ENCODE results near the gene FRMD5. TPM values are rescaled to one million over a fixed set of nuclear protein-coding genes. Genes with fewer than 3 reads are reported as not detected.

The FRMD5 gene
- polyA plus RNA-seq, 2 of the 4 experiments (the other 2 are of a cell fraction) = 2.5 to 3.6 TPM

GRCh38 chr15:43948691-43949325 is 246.3 kb downstream of the FRMD5 start:
- no peak for DNase-seq (ENCODE audit: low read depth in 1 of 2, low spot score in 1 of 2)
- ATAC-seq = no peak
- Histone ChIP-seq H3K4me3 (no peak overlapping the region), H3K4me1 (no peaks in the 10 kb centered on the region), H3K4me2 (no peak overlapping the region), H3K9me3 (no peaks in the 10 kb centered on the region), H3K27ac (no peak overlapping the region)
- ChIA-PET POLR2A (no interaction called here), CTCF (interaction anchor here (1.6 kb wide), 1 partner anchor 10 kb away, joined by 3 read pairs; no protein-coding TSS in a partner anchor)
- WGBS (ENCODE audit: missing lambda C conversion rate) = 92% methylated on average over 1 of the region's 1 CpG
- TF ChIP-seq JUNB (IDR thresholded peaks at IDR 0.05) = no peak
- no peak for FAIRE-seq

DNA sequence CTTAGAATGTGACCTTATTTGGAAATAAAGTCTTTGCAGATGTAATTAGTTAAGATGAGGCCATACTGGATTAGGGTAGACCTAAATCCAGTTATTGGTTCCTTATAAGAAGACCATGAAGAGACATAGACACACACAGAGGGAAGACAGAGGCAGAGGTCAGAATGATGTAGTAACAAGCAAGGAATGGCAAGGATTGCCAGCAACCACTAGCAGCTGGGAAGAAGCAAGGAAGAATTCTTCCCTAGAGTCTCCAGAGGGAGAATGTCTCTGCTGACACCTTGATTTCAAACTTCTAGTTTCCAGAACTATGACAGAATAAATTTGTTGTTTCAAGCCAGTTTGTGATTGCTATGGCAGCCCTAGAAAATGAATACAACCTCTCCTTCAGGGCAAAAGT is 251.6 kb downstream of the FRMD5 start:
- Histone ChIP-seq H3K27ac (no peak overlapping the region), H3K4me1 (no peaks in the 10 kb centered on the region), H3K4me3 (no peak overlapping the region), H3K4me2 (no peak overlapping the region), H3K9me3 (no peaks in the 10 kb centered on the region)
- no peak for FAIRE-seq
- CTCF ChIA-PET = no interaction called here
- no peak for TF ChIP-seq JUNB (IDR thresholded peaks at IDR 0.05)
- TF ChIP-seq ZFP36 (IDR thresholded peaks at IDR 0.05; ENCODE audit: borderline replicate concordance, partially characterized antibody) = no peak
- TF ChIP-seq CEBPB (IDR thresholded peaks at IDR 0.05) = no peak
- TF ChIP-seq RCOR1 (IDR thresholded peaks at IDR 0.05; ENCODE audit: low read depth, low read length) = no peak
- no peak for TF ChIP-seq CBX8 (IDR thresholded peaks at IDR 0.05)
- TF ChIP-seq FOSL2 (IDR thresholded peaks at IDR 0.05) = no peak
- no peak for TF ChIP-seq FOSL2 (CRISPR knock-in tag; IDR thresholded peaks at IDR 0.05)
- POLR2A ChIA-PET = no interaction called here
- no peak for ATAC-seq
- DNase-seq (ENCODE audit: low read depth in 1 of 2, low spot score in 1 of 2) = no peak

- Histone ChIP-seq H3K27ac (no peak overlapping the region), H3K4me2 (no peak overlapping the region), H3K4me1 (no peaks in the 10 kb centered on the region), H3K4me3 (no peak overlapping the region), H3K9me3 (no peaks in the 10 kb centered on the region)
- ATAC-seq (no peak), DNase-seq (ENCODE audit: low read depth in 1 of 2, low spot score in 1 of 2) (no peak), FAIRE-seq (no peak)
- TF ChIP-seq, protein P1, sequence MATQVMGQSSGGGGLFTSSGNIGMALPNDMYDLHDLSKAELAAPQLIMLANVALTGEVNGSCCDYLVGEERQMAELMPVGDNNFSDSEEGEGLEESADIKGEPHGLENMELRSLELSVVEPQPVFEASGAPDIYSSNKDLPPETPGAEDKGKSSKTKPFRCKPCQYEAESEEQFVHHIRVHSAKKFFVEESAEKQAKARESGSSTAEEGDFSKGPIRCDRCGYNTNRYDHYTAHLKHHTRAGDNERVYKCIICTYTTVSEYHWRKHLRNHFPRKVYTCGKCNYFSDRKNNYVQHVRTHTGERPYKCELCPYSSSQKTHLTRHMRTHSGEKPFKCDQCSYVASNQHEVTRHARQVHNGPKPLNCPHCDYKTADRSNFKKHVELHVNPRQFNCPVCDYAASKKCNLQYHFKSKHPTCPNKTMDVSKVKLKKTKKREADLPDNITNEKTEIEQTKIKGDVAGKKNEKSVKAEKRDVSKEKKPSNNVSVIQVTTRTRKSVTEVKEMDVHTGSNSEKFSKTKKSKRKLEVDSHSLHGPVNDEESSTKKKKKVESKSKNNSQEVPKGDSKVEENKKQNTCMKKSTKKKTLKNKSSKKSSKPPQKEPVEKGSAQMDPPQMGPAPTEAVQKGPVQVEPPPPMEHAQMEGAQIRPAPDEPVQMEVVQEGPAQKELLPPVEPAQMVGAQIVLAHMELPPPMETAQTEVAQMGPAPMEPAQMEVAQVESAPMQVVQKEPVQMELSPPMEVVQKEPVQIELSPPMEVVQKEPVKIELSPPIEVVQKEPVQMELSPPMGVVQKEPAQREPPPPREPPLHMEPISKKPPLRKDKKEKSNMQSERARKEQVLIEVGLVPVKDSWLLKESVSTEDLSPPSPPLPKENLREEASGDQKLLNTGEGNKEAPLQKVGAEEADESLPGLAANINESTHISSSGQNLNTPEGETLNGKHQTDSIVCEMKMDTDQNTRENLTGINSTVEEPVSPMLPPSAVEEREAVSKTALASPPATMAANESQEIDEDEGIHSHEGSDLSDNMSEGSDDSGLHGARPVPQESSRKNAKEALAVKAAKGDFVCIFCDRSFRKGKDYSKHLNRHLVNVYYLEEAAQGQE (IDR thresholded peaks at IDR 0.05) = no peak
- no peak for TF ChIP-seq NR3C1 (IDR thresholded peaks at IDR 0.05)
- 88% methylated on average over 1 of the region's 1 CpG for WGBS (ENCODE audit: missing lambda C conversion rate)
- CTCF ChIA-PET = interaction anchor here (0.6 to 2.2 kb wide), 3 partner anchors 124 to 345 kb away, joined by 3 to 9 read pairs (median 4); no protein-coding TSS in a partner anchor
- POLR2A ChIA-PET = no interaction called here
Measured at GRCh38 chr15:43942194-43942593, 252.9 kb downstream of the FRMD5 start.

GRCh38 chr15:43941555-43941954 is 253.5 kb downstream of the FRMD5 start:
- Histone ChIP-seq H3K4me1 (no peaks in the 10 kb centered on the region), H3K27ac (no peak overlapping the region), H3K4me2 (no peak overlapping the region), H3K9me3 (no peaks in the 10 kb centered on the region), H3K4me3 (no peak overlapping the region)
- ATAC-seq (no peak), FAIRE-seq (no peak), DNase-seq (ENCODE audit: low read depth in 1 of 2, low spot score in 1 of 2) (no peak)
- TF ChIP-seq, protein P2, sequence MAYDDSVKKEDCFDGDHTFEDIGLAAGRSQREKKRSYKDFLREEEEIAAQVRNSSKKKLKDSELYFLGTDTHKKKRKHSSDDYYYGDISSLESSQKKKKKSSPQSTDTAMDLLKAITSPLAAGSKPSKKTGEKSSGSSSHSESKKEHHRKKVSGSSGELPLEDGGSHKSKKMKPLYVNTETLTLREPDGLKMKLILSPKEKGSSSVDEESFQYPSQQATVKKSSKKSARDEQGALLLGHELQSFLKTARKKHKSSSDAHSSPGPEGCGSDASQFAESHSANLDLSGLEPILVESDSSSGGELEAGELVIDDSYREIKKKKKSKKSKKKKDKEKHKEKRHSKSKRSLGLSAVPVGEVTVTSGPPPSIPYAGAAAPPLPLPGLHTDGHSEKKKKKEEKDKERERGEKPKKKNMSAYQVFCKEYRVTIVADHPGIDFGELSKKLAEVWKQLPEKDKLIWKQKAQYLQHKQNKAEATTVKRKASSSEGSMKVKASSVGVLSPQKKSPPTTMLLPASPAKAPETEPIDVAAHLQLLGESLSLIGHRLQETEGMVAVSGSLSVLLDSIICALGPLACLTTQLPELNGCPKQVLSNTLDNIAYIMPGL (CRISPR knock-in tag; IDR thresholded peaks at IDR 0.05; ENCODE audit: borderline replicate concordance) = no peak
- no peak for TF ChIP-seq RFX5 (IDR thresholded peaks at IDR 0.05)
- no peak for TF ChIP-seq EHF (CRISPR knock-in tag; IDR thresholded peaks at IDR 0.05)
- no peak for TF ChIP-seq TFCP2L1 (CRISPR knock-in tag; IDR thresholded peaks at IDR 0.05)
- no peak for TF ChIP-seq PHF8 (IDR thresholded peaks at IDR 0.05; ENCODE audit: borderline replicate concordance, low read depth)
- no peak for TF ChIP-seq CBX8 (IDR thresholded peaks at IDR 0.05)
- 47% methylated on average over 3 of the region's 3 CpGs for WGBS (ENCODE audit: missing lambda C conversion rate)
- POLR2A ChIA-PET = no interaction called here
- CTCF ChIA-PET = interaction anchor here (0.6 to 2.2 kb wide), 4 partner anchors 37 to 346 kb away, joined by 3 to 10 read pairs (median 6); no protein-coding TSS in a partner anchor
